Osteoblast (primary cell): ENCODE measurements around the gene RABL3. TPM values are rescaled to one million over a fixed set of nuclear protein-coding genes. Genes with fewer than 3 reads are reported as not detected.

Experiments
- DNase-seq: peaks from one replicate; pipeline ENCODE4 v3.0.0; 2011; ENCODE audit warnings: low spot score, mixed read lengths; ENCODE audit not compliant: insufficient read length; ENCODE audit errors: missing footprints
- H2AFZ ChIP-seq: 2 replicates; pipeline ENCODE4 v1.6.0; 2011; ENCODE audit warnings: mild to moderate bottlenecking, low read length
- H3K27ac ChIP-seq: 2 replicates; pipeline ENCODE4 v1.5.1; 2011; ENCODE audit warnings: mild to moderate bottlenecking, low read depth, low read length, moderate library complexity
- H3K27me3 ChIP-seq: 2 replicates; pipeline ENCODE4 v1.6.0; 2012; ENCODE audit warnings: mild to moderate bottlenecking, control low read depth, inconsistent platforms, low read length, moderate library complexity; ENCODE audit not compliant: insufficient read depth
- H3K36me3 ChIP-seq: 2 replicates; pipeline ENCODE4 v1.5.1; 2011; ENCODE audit warnings: mild to moderate bottlenecking, low read length, control low read depth, moderate library complexity; ENCODE audit not compliant: insufficient read depth
- H3K4me1 ChIP-seq: 2 replicates; pipeline ENCODE4 v1.5.1; 2011; ENCODE audit warnings: mild to moderate bottlenecking, low read length, control low read depth, moderate library complexity; ENCODE audit not compliant: insufficient read depth
- H3K4me2 ChIP-seq: 2 replicates; pipeline ENCODE4 v1.6.0; 2011; ENCODE audit warnings: mild to moderate bottlenecking, low read length; ENCODE audit not compliant: insufficient read depth
- H3K4me3 ChIP-seq: fragments of 200-600 bp; sonication (generic); 3 replicates; pipeline ENCODE4 v1.5.1; 2012; ENCODE audit warnings: mild to moderate bottlenecking, low read length, inconsistent platforms; ENCODE audit not compliant: insufficient read depth
- H3K79me2 ChIP-seq: 2 replicates; pipeline ENCODE4 v1.6.0; 2012; ENCODE audit warnings: mild to moderate bottlenecking, low read length, control low read depth, inconsistent platforms; ENCODE audit not compliant: insufficient read depth
- H3K9me3 ChIP-seq: 2 replicates; pipeline ENCODE4 v1.5.1; 2011; ENCODE audit warnings: low read depth, low read length, control low read depth
- H4K20me1 ChIP-seq: 2 replicates; pipeline ENCODE4 v1.6.0; 2012; ENCODE audit warnings: mild to moderate bottlenecking, low read length, control low read depth; ENCODE audit not compliant: insufficient read depth
- CTCF ChIP-seq: IDR thresholded peaks from 2 replicates; pipeline ENCODE4 v1.5.1; 2011; ENCODE audit warnings: mild to moderate bottlenecking, low read depth, low read length, moderate library complexity; ENCODE audit errors: extremely low read depth
- total RNA-seq: library from RNA; depleted of rRNA; stranded (reverse); fragments of >200 nt; gene quantifications from 2 replicates; pipeline ENCODE4 v1.2.3, GENCODE V29; 2012

Gene RABL3
- total RNA-seq, 1 donor: 15.2 TPM

GRCh38 chr3:120670576-120670975 is 71.7 kb downstream of the RABL3 start:
- no peak for DNase-seq
- H3K9me3 ChIP-seq: no peaks in the 10 kb centered on the region
- no peaks in the 10 kb centered on the region for H4K20me1 ChIP-seq
- no peaks in the 10 kb centered on the region for H3K27me3 ChIP-seq
- H3K36me3 ChIP-seq: no peaks in the 10 kb centered on the region
- no peaks in the 10 kb centered on the region for H3K4me1 ChIP-seq
- no peak overlapping the region for H3K4me3 ChIP-seq
- H3K79me2 ChIP-seq: no peaks in the 10 kb centered on the region
- no peak overlapping the region for H3K4me2 ChIP-seq
- TF ChIP-seq CTCF: no peak
- no peak overlapping the region for H2AFZ ChIP-seq
- no peak overlapping the region for H3K27ac ChIP-seq

- no peak overlapping the region for H3K4me3 ChIP-seq
- no peak for TF ChIP-seq CTCF
- H3K27me3 ChIP-seq: no peaks in the 10 kb centered on the region
- no peak overlapping the region for H3K27ac ChIP-seq
- H4K20me1 ChIP-seq: no peaks in the 10 kb centered on the region
- H2AFZ ChIP-seq: no peak overlapping the region
- no peak overlapping the region for H3K4me2 ChIP-seq
- no peak for DNase-seq
- no peaks in the 10 kb centered on the region for H3K9me3 ChIP-seq
- H3K36me3 ChIP-seq: no peaks in the 10 kb centered on the region
- H3K79me2 ChIP-seq: no peaks in the 10 kb centered on the region
- H3K4me1 ChIP-seq: no peaks in the 10 kb centered on the region
Measured at GRCh38 chr3:120664926-120665325, 77.4 kb downstream of the RABL3 start.

- Histone ChIP-seq H3K79me2 (no peaks in the 10 kb centered on the region), H3K4me3 (no peak overlapping the region), H3K27ac (no peak overlapping the region), H3K4me1 (no peaks in the 10 kb centered on the region), H3K36me3 (no peaks in the 10 kb centered on the region), H3K9me3 (no peaks in the 10 kb centered on the region), H4K20me1 (no peaks in the 10 kb centered on the region), H2AFZ (no peak overlapping the region), H3K4me2 (no peak overlapping the region), H3K27me3 (no peaks in the 10 kb centered on the region)
- no peak for DNase-seq
- TF ChIP-seq CTCF: no peak
Measured at GRCh38 chr3:120661945-120662344, 80.4 kb downstream of the RABL3 start.

GRCh38 chr3:120661106-120661905 is 81.0 kb downstream of the RABL3 start:
- H3K4me3 ChIP-seq: no peak overlapping the region
- no peak for DNase-seq
- no peaks in the 10 kb centered on the region for H3K9me3 ChIP-seq
- no peaks in the 10 kb centered on the region for H3K4me1 ChIP-seq
- H3K4me2 ChIP-seq: no peak overlapping the region
- H2AFZ ChIP-seq: no peak overlapping the region
- TF ChIP-seq CTCF: no peak
- H3K27me3 ChIP-seq: no peaks in the 10 kb centered on the region
- no peaks in the 10 kb centered on the region for H4K20me1 ChIP-seq
- H3K79me2 ChIP-seq: no peaks in the 10 kb centered on the region
- H3K27ac ChIP-seq: no peak overlapping the region
- H3K36me3 ChIP-seq: no peaks in the 10 kb centered on the region
